ENCODE results near the gene NHLH1.

The NHLH1 gene

DNA sequence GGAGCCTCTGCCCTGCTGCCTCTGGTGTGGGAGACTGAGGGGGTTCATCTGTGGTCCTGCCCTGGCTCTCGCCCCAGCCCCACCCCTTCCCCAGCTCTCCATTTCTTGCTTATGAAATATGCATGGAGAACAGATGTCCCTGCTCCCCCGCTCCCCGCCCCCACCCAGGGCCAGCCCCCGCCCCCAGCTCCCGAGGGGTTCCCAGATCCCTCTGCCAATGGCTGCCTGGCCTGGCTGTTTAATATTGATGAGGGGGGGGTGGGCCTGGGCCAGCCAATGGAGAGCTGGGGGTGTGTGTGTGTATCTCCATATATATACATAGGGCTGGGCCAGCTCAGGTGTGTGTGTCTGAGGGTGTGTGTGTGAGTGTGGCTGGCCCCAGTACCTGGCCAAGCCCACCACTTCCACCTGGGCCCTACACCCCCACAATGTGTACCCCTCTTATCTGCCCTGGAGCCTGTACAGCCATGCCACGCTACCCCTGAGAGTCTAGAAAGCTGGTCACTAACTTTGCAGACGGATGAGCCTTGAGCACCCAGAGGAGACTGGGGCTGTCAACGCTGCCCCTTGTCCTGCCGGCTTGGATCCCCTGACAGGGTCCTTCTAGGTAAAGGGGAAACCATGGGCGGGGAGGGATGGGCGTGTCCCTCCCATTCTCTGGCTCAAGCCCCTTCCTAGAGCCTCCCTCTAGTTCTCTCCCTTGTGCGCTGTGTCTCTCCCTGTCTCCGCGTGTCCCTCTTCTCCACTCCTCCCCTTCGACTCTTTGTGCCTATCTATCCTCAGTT lies at the start of gene NHLH1:
TSS of gene NHLH1 (plus strand) at position 341 of the 785 bp plus-strand sequence. CDS start 3,661 bp downstream, outside the sequence.
- peak; percentile 10; the same call in 2 of the 3 replicates for ATAC-seq
- no peak for TF ChIP-seq ZNF8 (CRISPR knock-in tag; IDR thresholded peaks at IDR 0.05)
- no peak for TF ChIP-seq GLIS3 (CRISPR knock-in tag; IDR thresholded peaks at IDR 0.05)
- TF ChIP-seq ZFP30 (CRISPR knock-in tag; IDR thresholded peaks at IDR 0.05) = no peak
- TF ChIP-seq RARB (CRISPR knock-in tag; IDR thresholded peaks at IDR 0.05) = no peak
- TF ChIP-seq POU6F1 (CRISPR knock-in tag; IDR thresholded peaks at IDR 0.05; ENCODE audit: borderline replicate concordance, low read depth) = no peak
- no peak for TF ChIP-seq SNAI2 (CRISPR knock-in tag; IDR thresholded peaks at IDR 0.05)
- TF ChIP-seq, protein P1, sequence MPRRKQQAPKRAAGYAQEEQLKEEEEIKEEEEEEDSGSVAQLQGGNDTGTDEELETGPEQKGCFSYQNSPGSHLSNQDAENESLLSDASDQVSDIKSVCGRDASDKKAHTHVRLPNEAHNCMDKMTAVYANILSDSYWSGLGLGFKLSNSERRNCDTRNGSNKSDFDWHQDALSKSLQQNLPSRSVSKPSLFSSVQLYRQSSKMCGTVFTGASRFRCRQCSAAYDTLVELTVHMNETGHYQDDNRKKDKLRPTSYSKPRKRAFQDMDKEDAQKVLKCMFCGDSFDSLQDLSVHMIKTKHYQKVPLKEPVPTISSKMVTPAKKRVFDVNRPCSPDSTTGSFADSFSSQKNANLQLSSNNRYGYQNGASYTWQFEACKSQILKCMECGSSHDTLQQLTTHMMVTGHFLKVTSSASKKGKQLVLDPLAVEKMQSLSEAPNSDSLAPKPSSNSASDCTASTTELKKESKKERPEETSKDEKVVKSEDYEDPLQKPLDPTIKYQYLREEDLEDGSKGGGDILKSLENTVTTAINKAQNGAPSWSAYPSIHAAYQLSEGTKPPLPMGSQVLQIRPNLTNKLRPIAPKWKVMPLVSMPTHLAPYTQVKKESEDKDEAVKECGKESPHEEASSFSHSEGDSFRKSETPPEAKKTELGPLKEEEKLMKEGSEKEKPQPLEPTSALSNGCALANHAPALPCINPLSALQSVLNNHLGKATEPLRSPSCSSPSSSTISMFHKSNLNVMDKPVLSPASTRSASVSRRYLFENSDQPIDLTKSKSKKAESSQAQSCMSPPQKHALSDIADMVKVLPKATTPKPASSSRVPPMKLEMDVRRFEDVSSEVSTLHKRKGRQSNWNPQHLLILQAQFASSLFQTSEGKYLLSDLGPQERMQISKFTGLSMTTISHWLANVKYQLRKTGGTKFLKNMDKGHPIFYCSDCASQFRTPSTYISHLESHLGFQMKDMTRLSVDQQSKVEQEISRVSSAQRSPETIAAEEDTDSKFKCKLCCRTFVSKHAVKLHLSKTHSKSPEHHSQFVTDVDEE (CRISPR knock-in tag; IDR thresholded peaks at IDR 0.05) = no peak
- TF ChIP-seq, protein P2, sequence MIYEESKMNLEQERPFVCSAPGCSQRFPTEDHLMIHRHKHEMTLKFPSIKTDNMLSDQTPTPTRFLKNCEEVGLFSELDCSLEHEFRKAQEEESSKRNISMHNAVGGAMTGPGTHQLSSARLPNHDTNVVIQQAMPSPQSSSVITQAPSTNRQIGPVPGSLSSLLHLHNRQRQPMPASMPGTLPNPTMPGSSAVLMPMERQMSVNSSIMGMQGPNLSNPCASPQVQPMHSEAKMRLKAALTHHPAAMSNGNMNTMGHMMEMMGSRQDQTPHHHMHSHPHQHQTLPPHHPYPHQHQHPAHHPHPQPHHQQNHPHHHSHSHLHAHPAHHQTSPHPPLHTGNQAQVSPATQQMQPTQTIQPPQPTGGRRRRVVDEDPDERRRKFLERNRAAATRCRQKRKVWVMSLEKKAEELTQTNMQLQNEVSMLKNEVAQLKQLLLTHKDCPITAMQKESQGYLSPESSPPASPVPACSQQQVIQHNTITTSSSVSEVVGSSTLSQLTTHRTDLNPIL (CRISPR knock-in tag; IDR thresholded peaks at IDR 0.05; ENCODE audit: low read depth) = no peak
- no peak for TF ChIP-seq TCF4 (CRISPR knock-in tag; IDR thresholded peaks at IDR 0.05; ENCODE audit: borderline replicate concordance)
- no peak for TF ChIP-seq PPARA (CRISPR knock-in tag; IDR thresholded peaks at IDR 0.05; ENCODE audit: borderline replicate concordance)
- TF ChIP-seq ISL1 (CRISPR knock-in tag; IDR thresholded peaks at IDR 0.05) = no peak
- TF ChIP-seq CSDC2 (CRISPR knock-in tag; IDR thresholded peaks at IDR 0.05) = no peak
- TF ChIP-seq ARNTL (CRISPR knock-in tag; IDR thresholded peaks at IDR 0.05; ENCODE audit: borderline replicate concordance, low read depth) = no peak
- TF ChIP-seq ZNF565 (CRISPR knock-in tag; conservative IDR thresholded peaks at IDR 0.05; ENCODE audit: low read depth) = no peak

DNA sequence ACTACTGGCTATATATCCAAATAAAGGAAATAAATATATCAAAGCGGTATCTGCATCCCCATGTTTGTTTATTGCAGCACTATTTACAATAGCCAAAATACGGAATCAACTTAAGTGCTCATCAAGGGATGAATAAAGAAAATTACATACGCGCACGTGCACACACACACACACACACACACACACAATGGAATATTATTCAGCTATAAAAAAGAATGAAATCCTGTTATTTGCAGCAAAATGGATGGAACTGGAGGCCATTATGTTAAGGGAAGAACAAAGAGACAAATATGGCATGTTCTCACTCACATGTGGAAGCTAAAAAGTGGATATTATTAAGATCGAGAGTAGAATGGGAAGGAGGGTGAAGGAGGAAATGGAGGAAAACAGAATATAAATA lies 44.0 kb upstream of the NHLH1 start:
- ATAC-seq = no peak
- TF ChIP-seq, protein P3, sequence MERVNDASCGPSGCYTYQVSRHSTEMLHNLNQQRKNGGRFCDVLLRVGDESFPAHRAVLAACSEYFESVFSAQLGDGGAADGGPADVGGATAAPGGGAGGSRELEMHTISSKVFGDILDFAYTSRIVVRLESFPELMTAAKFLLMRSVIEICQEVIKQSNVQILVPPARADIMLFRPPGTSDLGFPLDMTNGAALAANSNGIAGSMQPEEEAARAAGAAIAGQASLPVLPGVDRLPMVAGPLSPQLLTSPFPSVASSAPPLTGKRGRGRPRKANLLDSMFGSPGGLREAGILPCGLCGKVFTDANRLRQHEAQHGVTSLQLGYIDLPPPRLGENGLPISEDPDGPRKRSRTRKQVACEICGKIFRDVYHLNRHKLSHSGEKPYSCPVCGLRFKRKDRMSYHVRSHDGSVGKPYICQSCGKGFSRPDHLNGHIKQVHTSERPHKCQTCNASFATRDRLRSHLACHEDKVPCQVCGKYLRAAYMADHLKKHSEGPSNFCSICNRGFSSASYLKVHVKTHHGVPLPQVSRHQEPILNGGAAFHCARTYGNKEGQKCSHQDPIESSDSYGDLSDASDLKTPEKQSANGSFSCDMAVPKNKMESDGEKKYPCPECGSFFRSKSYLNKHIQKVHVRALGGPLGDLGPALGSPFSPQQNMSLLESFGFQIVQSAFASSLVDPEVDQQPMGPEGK (CRISPR knock-in tag; IDR thresholded peaks at IDR 0.05; ENCODE audit: borderline replicate concordance) = no peak
- TF ChIP-seq ZFP3 (CRISPR knock-in tag; IDR thresholded peaks at IDR 0.05) = no peak
- TF ChIP-seq TCF4 (CRISPR knock-in tag; IDR thresholded peaks at IDR 0.05; ENCODE audit: borderline replicate concordance) = no peak
- TF ChIP-seq CSDC2 (CRISPR knock-in tag; IDR thresholded peaks at IDR 0.05) = no peak
- TF ChIP-seq, protein P1 (CRISPR knock-in tag; IDR thresholded peaks at IDR 0.05) = no peak
- TF ChIP-seq ZNF70 (CRISPR knock-in tag; IDR thresholded peaks at IDR 0.05) = no peak
- no peak for TF ChIP-seq TOX (CRISPR knock-in tag; IDR thresholded peaks at IDR 0.05; ENCODE audit: borderline replicate concordance)
- no peak for TF ChIP-seq OSR1 (CRISPR knock-in tag; IDR thresholded peaks at IDR 0.05)
- TF ChIP-seq, protein P2 (CRISPR knock-in tag; IDR thresholded peaks at IDR 0.05; ENCODE audit: low read depth) = no peak
- TF ChIP-seq ZC3H10 (CRISPR knock-in tag; IDR thresholded peaks at IDR 0.05) = no peak
- no peak for TF ChIP-seq ZNF565 (CRISPR knock-in tag; conservative IDR thresholded peaks at IDR 0.05; ENCODE audit: low read depth)
- TF ChIP-seq SNAI2 (CRISPR knock-in tag; IDR thresholded peaks at IDR 0.05) = no peak
- no peak for TF ChIP-seq PPARA (CRISPR knock-in tag; IDR thresholded peaks at IDR 0.05; ENCODE audit: borderline replicate concordance)
- no peak for TF ChIP-seq RARB (CRISPR knock-in tag; IDR thresholded peaks at IDR 0.05)

All from SK-N-SH treated with all-trans-retinoic acid at 6 μM for 48 hours (cell line).